HG03457 (cell line): ENCODE data around the gene DENND4A.
"Not testable (repeated sequence)": the region's sequence is repeated elsewhere in the genome, so short reads cannot be mapped to it uniquely, and the experiment has no call there.

Experiments used
- ATAC-seq: cut with Tn5 transposase; IDR thresholded peaks from one replicate; pipeline ENCODE4 v1.9.1; 2021; ENCODE audit warnings: moderate number of reproducible peaks; ENCODE audit not compliant: unreplicated experiment

DENND4A gene

DNA sequence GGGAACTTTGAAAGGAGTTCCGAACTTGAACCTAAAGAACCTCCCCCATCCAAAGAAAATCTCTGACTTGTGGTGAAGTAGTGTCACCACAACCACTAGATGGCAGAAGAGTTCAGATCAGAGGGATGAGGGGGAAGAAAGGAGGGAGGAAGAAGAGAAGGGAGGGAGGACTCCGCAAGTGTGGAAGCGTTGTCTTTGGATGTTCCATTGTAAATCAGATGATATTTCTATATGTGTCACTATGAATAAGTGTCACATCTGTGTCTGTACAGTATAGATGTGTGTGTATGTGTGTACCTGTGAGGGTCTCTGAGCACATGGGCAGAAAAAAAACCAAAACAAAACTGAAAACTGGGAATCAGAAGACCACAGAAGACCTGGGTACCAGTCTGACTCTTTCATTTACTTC is 153.4 kb downstream of the DENND4A start:
- ATAC-seq = no peak

DNA sequence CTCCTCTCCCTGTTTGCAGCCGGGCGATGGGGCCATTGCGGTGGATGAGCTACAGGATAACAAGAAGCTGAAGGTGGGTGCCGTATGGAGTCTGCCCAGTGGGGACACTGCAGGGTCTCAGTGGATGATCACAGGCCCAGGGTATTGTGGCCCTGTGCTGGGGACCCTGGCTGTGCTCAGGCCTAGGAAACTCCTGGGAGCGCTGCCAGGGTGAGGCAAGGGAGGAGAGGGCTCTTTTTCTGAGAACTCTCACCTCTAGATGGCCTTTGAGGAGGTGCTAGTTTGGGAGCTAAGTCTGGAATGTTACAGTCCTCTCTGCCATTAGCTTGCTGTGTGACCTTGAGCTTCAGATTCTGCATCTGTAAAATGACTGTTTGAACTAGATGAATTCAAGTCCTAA is 154.0 kb downstream of the DENND4A start:
- no peak for ATAC-seq

DNA sequence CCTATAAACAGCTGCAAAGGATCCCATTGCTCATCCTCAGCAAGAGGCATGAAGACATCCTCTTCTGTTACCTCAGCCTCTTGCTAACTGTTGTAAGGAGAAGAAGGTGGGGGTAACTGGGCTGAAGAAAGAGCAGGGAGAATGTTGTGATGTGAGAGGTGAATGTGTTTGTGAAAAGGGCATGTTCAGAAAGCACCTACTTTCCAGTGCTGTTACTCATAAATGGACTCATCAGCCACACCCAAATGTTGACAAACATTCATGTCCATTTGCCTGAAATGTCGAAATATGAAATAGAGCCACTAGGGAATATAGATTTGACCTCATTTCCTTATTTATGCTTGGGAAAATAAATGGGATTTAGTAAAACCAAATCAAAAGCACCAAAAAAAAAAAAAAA is 157.7 kb downstream of the DENND4A start:
- no peak for ATAC-seq

DNA sequence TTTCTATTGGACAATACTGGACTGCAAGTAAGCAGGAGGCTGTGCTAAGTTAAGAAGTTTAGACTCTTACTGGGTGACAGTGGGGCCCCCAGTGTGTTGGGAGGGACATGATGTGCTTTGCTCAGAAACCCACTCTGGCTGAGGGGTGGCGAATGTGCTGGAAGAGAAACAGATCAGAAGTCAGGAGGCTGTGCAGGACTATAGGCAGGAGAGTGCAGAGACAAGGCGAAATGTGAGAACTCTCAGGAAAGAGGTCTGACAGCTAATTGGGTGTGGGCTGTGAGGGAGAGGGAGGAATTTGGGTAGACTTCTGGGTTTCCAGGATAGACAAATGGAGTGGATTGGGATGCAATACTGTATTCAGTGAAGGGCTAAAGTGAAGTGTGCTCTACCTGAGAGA is 158.3 kb downstream of the DENND4A start:
- no peak for ATAC-seq

DNA sequence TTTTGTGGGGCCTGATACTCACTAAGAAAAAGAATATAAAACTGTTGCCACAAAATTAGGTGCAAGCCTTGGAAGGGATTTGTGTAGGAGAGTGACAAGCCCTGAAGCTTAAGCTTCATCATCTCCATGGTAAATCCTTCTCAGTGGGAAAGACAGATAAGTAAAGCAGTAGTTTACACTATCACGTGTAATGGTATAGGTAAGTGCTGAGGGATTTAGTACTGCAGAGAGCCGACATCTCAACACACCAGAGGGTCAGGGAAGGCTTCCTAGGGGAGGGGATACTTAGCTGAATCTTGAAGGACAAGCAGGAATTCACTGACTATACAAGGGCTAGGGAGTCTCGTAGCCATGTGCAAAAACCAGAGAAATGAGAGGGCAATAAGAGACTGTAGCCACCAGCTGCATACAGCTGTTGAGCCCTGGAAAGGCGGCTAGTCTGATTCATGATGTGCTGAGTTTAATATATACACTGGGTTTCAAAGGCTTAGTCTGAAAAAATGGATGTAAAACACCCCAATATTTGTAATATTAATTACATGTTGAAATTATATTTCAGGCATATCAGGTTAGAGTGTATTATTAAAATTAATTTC is 159.2 kb downstream of the DENND4A start:
- ATAC-seq = no peak

DNA sequence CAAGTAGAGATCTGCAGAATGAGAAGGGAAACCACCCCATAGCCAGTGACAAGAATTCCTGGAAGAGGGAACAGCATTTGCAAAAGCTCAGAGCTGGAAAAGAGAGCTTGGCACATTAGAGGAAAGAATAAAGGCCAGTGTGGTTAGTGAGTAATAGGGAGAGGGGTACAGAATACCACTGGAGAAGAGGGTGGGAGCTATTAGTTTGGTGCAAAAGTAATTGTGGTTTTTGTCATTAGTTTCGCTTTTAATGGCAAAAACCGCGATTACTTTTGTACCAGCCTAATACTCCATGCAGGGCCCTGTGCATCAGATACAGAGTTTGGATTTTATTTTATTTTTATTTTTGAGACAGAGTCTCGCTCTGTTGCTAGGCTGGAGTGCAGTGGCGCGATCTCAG is 160.6 kb downstream of the DENND4A start:
- ATAC-seq = no peak

DNA sequence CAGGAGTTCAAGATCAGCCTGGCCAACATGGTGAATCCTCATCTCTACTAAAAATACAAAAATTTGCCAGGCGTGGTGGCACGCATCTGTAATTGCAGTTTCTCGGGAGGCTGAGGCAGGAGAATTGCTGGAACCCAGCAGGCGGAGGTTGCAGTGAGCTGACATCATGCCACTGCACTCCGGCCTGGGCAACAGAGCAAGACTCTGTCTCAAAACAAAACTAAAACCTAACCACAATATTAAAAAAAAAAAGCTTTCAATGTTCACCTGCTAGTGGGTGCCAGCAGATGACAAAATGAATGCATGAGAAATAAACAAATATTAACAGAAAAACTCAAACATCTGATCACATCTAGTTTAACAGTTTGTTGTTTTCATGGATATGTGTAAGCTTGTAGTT is 161.3 kb downstream of the DENND4A start:
- no peak for ATAC-seq

DNA sequence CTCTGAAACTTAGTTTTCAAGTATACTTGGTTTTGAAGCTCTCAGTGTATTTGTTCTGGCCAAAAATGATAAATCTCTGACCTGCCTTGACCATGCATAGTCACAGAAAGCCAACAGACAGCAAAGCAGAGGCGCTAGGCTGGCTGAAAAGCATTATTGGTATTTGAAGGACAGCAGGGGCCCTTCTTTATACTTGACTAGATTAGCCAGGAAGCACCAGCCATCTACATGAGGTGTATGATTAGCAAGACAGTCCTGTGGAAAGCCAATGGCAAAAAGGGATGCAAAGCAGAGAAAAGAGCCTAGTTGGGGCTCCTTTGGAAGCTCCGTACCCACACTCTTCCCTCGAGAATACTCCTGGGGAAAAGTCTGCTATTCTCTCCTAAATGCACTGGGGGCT is 162.5 kb downstream of the DENND4A start:
- no peak for ATAC-seq

DNA sequence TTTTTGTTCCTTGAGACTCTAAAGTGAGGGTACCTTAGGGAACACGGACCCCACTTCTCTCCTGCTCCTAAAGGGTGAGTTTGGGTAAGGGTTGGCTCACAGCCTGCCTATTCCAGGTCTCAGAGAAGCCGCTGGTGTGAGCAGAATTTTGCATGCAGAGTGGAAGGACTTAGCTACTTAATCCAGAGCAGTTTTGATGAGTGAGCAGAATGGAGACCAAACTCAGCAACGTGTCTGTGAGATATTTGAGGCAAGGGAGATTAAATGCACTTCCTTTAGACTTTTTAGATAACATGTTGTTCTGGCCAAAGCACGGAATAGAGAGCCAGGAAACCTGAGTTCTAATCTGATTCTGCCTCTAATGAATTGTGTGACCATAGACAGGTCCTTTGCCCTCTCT is 165.2 kb downstream of the DENND4A start:
- no peak for ATAC-seq

DNA sequence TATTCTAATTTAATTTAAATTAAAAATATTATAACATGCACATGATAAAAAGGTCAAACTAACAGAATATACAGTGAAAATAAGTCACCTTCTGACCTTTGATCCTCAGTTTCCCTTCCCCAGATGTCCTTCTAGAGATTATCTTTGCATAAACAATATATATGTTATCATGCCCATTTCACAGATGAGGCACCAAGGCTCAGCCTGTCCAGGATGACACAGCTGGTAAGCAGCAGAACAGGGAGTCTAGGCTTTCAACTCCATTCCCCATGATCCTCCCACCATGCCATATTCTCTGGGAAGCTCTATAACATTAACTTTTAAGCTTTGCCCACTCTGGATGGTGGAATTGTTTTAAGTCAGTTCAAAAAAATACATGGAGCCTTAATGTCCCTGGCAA is 169.0 kb downstream of the DENND4A start:
- ATAC-seq = no peak

DNA sequence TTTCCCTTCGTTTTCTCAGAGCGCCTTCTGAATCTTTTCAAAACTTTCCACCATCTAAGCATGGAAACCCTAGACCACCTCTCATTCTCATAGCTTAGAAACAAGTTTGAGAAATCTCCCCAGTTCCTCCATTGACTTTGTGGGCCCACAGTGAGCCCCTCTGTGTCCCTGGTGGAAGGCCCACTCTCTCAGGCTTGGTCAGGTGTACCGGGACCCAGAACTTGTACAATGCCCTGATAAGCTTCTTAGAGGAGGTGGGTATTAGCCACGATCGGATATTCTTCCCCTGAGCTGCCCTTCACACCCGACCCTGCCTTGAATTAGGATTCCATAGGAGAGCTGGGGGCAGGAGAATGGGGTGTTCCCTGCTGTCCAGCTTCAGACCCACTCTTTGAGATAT is 170.5 kb downstream of the DENND4A start, which contains the start of gene SLC24A1:
TSS of gene SLC24A1 (plus strand) at position 301 of the 400 bp plus-strand sequence. CDS start 2,143 bp downstream, outside the sequence.
- ATAC-seq = no peak

DNA sequence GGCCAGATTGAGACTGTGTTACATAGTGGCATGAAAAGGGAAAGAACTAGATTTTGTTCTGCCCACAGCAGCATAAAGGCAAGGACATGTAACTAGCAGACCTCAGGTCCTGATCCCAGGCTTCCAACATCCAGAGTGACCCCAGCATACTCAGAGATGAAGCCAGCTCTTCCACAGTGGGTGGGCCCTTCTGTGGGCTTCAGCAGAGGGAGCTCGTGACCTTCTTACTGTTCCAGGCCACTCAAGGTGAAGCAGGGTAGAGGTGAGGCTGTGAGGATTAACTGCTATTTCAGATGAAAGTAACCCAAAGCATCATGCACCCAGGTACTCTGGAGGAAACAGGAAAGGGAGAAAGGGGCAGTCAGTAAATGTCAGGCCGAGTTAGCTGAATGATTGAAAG is 171.3 kb downstream of the DENND4A start:
- ATAC-seq = no peak

DNA sequence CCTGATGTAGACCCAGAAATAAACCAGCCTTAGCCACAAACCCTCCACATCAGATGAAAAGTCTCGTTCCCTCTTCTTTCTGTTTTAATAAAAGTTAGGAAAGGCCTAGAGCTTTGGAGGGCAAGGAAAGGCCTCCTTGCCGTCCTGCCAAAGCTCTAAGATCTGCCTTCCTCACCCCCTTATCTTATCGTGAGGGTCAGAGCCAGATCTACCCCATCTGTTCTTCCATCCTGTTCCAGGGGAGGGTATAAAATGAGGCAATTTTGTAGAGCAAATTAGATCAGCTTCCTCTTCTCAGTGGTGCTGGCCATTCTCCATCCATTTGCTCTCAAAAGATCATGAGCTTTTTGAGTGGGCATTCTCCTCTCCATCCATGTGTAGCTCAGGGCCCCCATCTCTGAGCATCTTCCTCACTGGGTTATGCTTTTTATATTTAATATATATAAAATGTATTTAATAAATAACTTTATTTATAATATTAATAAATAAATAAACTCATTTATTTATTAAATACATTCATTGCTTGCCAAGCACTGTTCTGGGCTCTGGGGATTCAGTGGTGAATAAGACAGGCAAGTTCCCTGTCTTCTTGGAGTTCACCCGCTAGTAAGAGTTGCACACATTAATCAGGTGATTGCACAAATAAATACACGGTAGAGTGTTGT is 172.3 kb downstream of the DENND4A start:
- no peak for ATAC-seq

DNA sequence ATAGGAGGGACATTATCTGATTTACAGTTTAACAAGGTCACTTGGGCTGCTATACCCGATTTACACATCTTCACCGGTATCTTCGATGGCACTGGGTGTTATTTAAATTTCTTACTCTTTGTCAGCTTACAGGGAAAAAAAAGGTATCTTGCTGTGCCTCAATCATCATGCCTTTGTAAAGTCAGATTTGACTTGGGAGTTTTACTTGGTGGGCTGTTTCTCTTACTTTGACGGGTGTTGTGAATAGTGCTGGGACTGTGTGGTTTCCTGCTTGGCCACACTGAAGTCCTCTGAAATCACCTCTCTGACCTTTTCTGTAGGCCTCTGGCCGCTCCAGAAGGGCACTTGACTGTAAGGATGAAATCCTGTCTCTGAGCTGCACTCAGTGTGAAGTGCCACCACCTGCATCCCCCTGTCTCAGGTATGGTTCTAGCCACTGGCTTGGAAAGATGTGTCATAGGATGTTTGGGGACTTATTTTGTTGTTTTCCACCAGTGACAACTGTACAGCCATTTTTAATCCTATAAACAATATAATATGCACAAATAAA is 173.5 kb downstream of the DENND4A start:
- no peak for ATAC-seq

DNA sequence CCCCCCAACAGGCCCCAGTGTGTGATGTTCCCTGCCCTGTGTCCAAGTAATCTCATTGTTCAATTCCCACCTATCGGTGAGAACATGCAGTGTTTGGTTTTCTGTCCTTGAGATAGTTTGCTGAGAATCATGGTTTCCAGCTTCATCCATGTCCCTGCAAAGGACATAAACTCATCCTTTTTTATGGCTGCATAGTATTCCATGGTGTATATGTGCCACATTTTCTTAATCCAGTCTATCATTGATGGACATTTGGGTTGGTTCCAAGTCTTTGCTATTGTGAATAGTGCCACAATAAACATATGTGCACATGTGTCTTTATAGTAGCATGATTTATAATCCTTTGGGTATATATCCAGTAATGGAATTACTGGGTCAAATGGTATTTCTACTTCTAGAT is 176.2 kb downstream of the DENND4A start:
- ATAC-seq = not testable (repeated sequence)

DNA sequence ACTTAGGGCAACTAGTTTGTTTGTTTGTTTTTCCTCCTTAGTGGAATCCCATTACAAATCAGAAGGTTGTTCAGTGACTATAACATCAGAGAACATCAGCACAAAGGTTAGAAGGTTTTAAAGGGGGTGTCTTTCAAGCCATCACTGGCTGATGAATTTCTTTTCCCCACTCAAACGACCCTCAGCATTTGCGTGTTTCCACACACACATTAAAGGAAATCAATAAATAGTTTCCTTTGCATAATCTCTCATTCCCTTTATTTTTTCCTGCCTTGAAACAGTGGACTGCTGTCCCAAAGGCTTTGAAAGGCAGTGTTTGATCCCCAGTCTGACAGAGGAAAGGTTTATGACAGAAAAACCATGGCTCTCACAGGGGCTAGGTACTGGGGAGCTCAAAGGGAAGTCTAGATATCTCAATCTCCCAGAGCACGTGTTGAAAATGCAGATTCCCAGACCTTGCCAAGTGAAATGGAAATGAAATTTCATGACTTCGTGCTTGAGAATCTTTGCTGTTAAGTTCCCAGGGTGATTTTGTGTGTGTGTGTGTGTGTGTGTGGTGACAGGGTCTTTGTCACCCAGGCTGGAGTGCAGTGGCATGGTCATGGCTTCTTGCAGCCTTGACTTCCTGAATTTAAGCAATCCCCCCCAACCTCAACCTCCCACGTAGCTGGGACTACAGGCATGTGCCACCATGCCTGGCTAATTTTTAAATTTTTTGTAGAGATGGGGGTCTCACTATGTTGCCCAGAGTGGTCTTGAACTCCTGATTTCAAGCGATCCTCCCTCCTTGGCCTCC is 178.9 kb downstream of the DENND4A start:
- ATAC-seq = no peak

DNA sequence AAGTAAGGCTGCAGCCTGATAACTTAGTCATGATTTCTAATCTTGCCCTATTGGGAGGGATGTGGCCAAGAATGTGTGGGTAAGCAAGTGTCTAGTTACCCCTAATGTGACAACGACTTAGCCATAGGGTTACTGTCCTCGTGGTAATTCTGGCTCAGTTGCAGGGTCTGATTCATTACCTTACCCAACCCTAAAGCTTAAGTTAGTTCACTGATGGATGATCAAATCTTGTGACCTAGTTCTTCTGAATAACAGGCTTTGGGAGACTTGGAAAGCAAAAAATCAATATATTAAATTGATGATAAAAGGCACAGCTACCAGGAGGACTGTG is 179.5 kb downstream of the DENND4A start:
- no peak for ATAC-seq

DNA sequence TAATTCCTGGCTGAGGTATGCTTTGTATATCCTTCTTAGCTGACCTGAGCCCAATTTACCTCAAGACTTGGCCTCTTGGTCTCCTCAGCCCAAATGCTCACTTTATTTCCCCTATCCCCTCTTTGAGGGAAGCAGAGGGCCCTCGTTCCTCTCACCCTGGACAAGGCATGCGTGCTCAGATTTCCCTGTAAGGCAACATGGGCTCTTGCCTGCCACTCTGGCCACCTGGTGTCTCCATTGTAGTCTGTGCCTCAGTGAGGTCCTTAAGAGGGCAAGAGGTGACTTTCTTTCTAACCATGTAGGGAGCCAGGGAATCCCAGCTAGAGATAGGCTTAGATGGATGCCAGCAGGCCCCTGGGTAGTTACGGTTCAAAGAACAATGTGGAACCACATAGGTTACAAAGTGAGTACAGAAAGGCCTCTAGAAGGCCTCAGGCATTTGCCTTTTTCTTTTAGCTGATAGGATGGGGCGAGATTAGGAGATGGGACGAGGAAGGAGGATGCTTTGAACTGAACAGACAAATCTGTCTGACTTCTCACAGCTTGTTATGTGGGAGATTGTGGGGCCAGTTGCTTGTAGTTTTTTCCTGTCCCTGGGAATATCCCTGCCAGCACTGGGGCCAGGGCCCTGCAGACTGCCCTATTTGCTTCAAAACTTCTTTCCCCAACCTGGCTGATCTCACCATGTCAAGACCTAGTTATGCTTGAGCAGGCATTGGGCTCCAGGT is 180.0 kb downstream of the DENND4A start:
- ATAC-seq = no peak

DNA sequence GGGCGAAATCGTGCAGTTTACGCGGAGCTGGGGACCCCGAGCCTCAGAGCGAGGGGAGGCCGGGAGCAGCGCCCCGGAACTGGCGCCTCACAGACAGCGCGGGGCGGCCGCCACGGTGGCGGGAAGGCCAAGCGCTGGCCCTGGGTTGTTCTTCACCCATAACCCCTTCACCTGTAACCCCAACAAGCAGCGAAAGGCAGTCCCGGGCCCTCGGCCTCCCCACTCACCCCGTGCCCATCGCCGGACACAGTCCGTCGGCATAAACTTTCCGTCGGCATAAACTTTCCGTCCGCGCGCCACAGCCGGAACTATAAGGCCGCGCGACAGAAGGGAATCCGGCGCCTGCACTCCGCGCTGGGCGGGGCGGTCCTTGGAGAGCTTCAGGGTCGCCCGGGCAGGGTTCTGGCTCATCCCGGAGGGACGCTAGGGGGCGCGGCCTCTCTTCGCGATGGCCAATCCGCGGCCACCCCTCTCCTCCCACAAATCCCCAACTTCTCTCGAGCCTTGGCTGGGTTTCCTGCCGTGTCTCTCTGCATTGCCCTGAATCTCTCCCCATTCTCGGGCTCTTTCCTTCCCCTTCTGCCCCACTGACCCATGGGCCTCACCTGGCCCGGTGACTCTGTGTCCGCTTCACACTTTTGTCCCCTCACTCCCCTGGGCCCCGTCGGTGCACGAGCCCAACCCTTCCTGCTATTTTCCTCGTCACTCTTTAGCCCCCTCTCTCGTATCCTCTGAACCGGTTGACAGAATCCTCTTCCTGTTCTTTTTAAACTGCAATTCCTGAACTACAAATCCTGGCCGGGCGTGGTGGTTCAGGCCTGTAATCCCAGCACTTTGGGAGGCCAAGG is 181.0 kb downstream of the DENND4A start, which contains the start of gene INTS14:
TSS of gene INTS14 (minus strand) at position 261 of the 848 bp plus-strand sequence. CDS start 3,751 bp downstream, outside the sequence.
- ATAC-seq = peak; percentile 87
